Parathyroid adenoma (tissue), 2 donors: ENCODE data around the gene DGAT2.

Source experiments
- H2AFZ ChIP-seq: fragments of 300-600 bp; sonication (generic); one replicate; pipeline ENCODE4 v1.7.0; 2017; ENCODE audit warnings: antibody characterized with exemption, mild to moderate bottlenecking
- H3K27ac ChIP-seq: fragments of 300-600 bp; sonication (generic); one replicate; pipeline ENCODE4 v1.7.0; 2017
- H3K27me3 ChIP-seq: fragments of 300-600 bp; sonication (generic); one replicate; pipeline ENCODE4 v1.7.0; 2017; ENCODE audit warnings: low read length; ENCODE audit not compliant: control insufficient read depth, insufficient read depth
- H3K36me3 ChIP-seq: fragments of 300-600 bp; sonication (generic); one replicate; pipeline ENCODE4 v1.7.0; 2017; ENCODE audit warnings: low read length; ENCODE audit not compliant: control insufficient read depth, insufficient read depth
- H3K4me1 ChIP-seq: fragments of 300-600 bp; sonication (generic); one replicate; pipeline ENCODE4 v1.7.0; 2017; ENCODE audit warnings: control low read depth
- H3K4me2 ChIP-seq: fragments of 300-600 bp; sonication (generic); one replicate; pipeline ENCODE4 v1.7.0; 2017; ENCODE audit warnings: low read length
- H3K4me3 ChIP-seq: fragments of 300-600 bp; sonication (generic); one replicate; pipeline ENCODE4 v1.7.0; 2017; ENCODE audit warnings: low read depth, low read length
- H3K79me2 ChIP-seq: fragments of 300-600 bp; sonication (generic); one replicate; pipeline ENCODE4 v1.7.0; 2017; ENCODE audit warnings: control low read depth
- H3K9ac ChIP-seq: fragments of 300-600 bp; sonication (generic); one replicate; pipeline ENCODE4 v1.7.0; 2017; ENCODE audit warnings: mild to moderate bottlenecking
- H3K9me3 ChIP-seq: fragments of 300-600 bp; sonication (generic); one replicate; pipeline ENCODE4 v1.7.0; 2017; ENCODE audit warnings: low read length; ENCODE audit not compliant: control insufficient read depth
- CTCF ChIP-seq: fragments of 300-600 bp; sonication (generic); IDR thresholded peaks from one replicate; pipeline ENCODE4 v1.7.0; 2017; ENCODE audit warnings: antibody characterized with exemption, mild to moderate bottlenecking
- donor health status: primary hyperparathyroidism.

The DGAT2 gene

GRCh38 chr11:75762885-75763284 lies 5.7 kb upstream of the DGAT2 start:
- Histone ChIP-seq H3K4me2 (no peak overlapping the region), H3K79me2 (no peaks in the 10 kb centered on the region), H3K27ac (no peak overlapping the region), H2AFZ (no peak overlapping the region), H3K4me1 (no peaks in the 10 kb centered on the region), H3K9ac (no peak overlapping the region), H3K27me3 (no peaks in the 10 kb centered on the region), H3K36me3 (no peaks in the 10 kb centered on the region), H3K9me3 (no peaks in the 10 kb centered on the region), H3K4me3 (no peak overlapping the region)
- no peak for TF ChIP-seq CTCF

GRCh38 chr11:75763846-75764245 lies 4.7 kb upstream of the DGAT2 start:
- H3K27me3 ChIP-seq = no peaks in the 10 kb centered on the region
- no peak overlapping the region for H3K27ac ChIP-seq
- no peaks in the 10 kb centered on the region for H3K79me2 ChIP-seq
- H3K4me2 ChIP-seq = no peak overlapping the region
- H3K36me3 ChIP-seq = no peaks in the 10 kb centered on the region
- H3K9ac ChIP-seq = no peak overlapping the region
- H3K4me1 ChIP-seq = no peaks in the 10 kb centered on the region
- H3K4me3 ChIP-seq = no peak overlapping the region
- H2AFZ ChIP-seq = no peak overlapping the region
- TF ChIP-seq CTCF = no peak
- no peaks in the 10 kb centered on the region for H3K9me3 ChIP-seq

- H2AFZ ChIP-seq = no peak overlapping the region
- no peak for TF ChIP-seq CTCF
- no peaks in the 10 kb centered on the region for H3K9me3 ChIP-seq
- no peaks in the 10 kb centered on the region for H3K36me3 ChIP-seq
- no peaks in the 10 kb centered on the region for H3K79me2 ChIP-seq
- no peak overlapping the region for H3K9ac ChIP-seq
- H3K4me3 ChIP-seq = no peak overlapping the region
- H3K4me1 ChIP-seq = no peaks in the 10 kb centered on the region
- H3K27me3 ChIP-seq = no peaks in the 10 kb centered on the region
- no peak overlapping the region for H3K4me2 ChIP-seq
- no peak overlapping the region for H3K27ac ChIP-seq
Observed at GRCh38 chr11:75765116-75765515, 3.5 kb upstream of the DGAT2 start.

GRCh38 chr11:75766443-75767227 lies 1.9 kb upstream of the DGAT2 start:
- Histone ChIP-seq H3K4me2 (no peak overlapping the region), H3K9ac (no peak overlapping the region), H3K9me3 (no peaks in the 10 kb centered on the region), H3K4me3 (no peak overlapping the region), H3K27me3 (no peaks in the 10 kb centered on the region), H3K27ac (no peak overlapping the region), H3K4me1 (no peaks in the 10 kb centered on the region), H3K79me2 (no peaks in the 10 kb centered on the region), H2AFZ (no peak overlapping the region), H3K36me3 (no peaks in the 10 kb centered on the region)
- TF ChIP-seq CTCF = no peak

- H3K27me3 ChIP-seq = no peaks in the 10 kb centered on the region
- H3K36me3 ChIP-seq = no peaks in the 10 kb centered on the region
- no peaks in the 10 kb centered on the region for H3K4me1 ChIP-seq
- no peak overlapping the region for H3K9ac ChIP-seq
- H3K79me2 ChIP-seq = no peaks in the 10 kb centered on the region
- H2AFZ ChIP-seq = no peak overlapping the region
- H3K27ac ChIP-seq = no peak overlapping the region
- H3K9me3 ChIP-seq = no peaks in the 10 kb centered on the region
- no peak overlapping the region for H3K4me2 ChIP-seq
- TF ChIP-seq CTCF = no peak
- H3K4me3 ChIP-seq = no peak overlapping the region
Observed at GRCh38 chr11:75767228-75767572, 1.4 kb upstream of the DGAT2 start.
